ENCODE data around the gene DLG1.

DNA sequence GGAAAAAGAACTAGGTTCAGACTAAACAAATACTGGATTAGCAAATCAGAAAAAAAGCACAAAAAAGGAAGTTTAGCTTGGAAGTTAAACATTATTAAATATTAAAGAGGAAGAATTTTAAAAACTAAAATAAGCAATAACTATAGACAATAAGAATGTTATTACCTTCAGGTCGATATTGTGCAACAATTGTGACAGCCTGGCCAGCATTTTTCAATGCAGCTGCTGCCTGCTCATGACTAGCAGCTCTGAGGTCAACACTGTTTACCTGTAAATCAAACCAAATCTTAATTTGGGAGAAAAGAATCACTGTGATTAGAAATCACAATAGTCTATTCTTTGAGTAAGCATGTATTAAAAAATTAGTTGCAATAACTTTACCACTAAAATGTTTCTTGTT, 193.7 kb downstream of the DLG1 start:
- TF ChIP-seq, protein P1, sequence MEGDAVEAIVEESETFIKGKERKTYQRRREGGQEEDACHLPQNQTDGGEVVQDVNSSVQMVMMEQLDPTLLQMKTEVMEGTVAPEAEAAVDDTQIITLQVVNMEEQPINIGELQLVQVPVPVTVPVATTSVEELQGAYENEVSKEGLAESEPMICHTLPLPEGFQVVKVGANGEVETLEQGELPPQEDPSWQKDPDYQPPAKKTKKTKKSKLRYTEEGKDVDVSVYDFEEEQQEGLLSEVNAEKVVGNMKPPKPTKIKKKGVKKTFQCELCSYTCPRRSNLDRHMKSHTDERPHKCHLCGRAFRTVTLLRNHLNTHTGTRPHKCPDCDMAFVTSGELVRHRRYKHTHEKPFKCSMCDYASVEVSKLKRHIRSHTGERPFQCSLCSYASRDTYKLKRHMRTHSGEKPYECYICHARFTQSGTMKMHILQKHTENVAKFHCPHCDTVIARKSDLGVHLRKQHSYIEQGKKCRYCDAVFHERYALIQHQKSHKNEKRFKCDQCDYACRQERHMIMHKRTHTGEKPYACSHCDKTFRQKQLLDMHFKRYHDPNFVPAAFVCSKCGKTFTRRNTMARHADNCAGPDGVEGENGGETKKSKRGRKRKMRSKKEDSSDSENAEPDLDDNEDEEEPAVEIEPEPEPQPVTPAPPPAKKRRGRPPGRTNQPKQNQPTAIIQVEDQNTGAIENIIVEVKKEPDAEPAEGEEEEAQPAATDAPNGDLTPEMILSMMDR (IDR thresholded peaks at IDR 0.05) = no peak
- no peak for TF ChIP-seq POLR2A (IDR thresholded peaks at IDR 0.05)
